Nephron (organoid): ENCODE results near the gene TC2N.
"Not testable (repeated sequence)": the region's sequence is repeated elsewhere in the genome, so short reads cannot be mapped to it uniquely, and the experiment has no call there.

ENCODE experiments used
- H3K27ac Mint-ChIP-seq, 3 experiments: 2 replicates each; pipeline ENCODE4 v1.8.0; 2020; ENCODE audit warnings: mixed read lengths in 3 of 3, mild to moderate bottlenecking in 2 of 3, moderate library complexity in 1 of 3
- H3K27me3 Mint-ChIP-seq: 2 replicates; pipeline ENCODE4 v1.8.0; 2021; ENCODE audit warnings: low read depth, mild to moderate bottlenecking, moderate library complexity, mixed read lengths
- H3K36me3 Mint-ChIP-seq: 2 replicates; pipeline ENCODE4 v1.8.0; 2020; ENCODE audit warnings: low read depth, mixed read lengths
- H3K4me1 Mint-ChIP-seq: 2 replicates; pipeline ENCODE4 v1.8.0; 2020; ENCODE audit warnings: mixed read lengths
- H3K4me3 Mint-ChIP-seq, 3 experiments: 2 replicates each; pipeline ENCODE4 v1.8.0; 2020; ENCODE audit warnings: mild to moderate bottlenecking in 3 of 3, mixed read lengths in 3 of 3, moderate library complexity in 2 of 3
- H3K9me3 Mint-ChIP-seq: 2 replicates; pipeline ENCODE4 v1.8.0; 2020; ENCODE audit warnings: mixed read lengths
- TF ChIP-seq, protein P1 (sequence below), 3 experiments: fragments of 200-600 bp; sonication (generic); IDR thresholded peaks; one replicate each; pipeline ENCODE4 v1.5.0; 2021; ENCODE audit warnings: antibody characterized with exemption in 3 of 3; ENCODE audit not compliant: unreplicated experiment in 3 of 3

Gene TC2N

DNA sequence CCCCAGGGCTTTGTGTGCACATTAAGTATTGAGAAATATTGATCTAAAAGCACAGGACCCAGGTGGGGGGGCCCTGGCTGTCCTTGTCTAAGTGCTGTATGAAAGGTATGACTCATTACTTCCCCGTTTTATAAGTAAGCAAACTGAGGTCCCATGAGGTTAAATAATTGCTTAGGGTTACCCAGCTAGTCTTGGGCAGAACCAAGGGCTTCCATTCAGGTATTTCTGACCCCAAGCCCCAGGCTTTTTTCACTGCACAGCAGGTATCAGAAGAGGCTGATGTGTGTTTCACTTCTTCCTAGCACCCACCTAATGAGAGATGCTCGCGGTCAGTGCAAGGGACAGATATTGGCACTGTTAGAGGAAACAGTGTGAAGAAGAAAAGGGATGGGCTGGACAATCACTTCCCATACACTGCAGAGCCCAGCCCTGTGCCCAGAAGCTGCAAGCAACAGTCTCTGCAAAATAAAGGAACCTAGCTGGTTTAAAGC, 4.7 kb upstream of the TC2N start:
- TF ChIP-seq, protein P1, sequence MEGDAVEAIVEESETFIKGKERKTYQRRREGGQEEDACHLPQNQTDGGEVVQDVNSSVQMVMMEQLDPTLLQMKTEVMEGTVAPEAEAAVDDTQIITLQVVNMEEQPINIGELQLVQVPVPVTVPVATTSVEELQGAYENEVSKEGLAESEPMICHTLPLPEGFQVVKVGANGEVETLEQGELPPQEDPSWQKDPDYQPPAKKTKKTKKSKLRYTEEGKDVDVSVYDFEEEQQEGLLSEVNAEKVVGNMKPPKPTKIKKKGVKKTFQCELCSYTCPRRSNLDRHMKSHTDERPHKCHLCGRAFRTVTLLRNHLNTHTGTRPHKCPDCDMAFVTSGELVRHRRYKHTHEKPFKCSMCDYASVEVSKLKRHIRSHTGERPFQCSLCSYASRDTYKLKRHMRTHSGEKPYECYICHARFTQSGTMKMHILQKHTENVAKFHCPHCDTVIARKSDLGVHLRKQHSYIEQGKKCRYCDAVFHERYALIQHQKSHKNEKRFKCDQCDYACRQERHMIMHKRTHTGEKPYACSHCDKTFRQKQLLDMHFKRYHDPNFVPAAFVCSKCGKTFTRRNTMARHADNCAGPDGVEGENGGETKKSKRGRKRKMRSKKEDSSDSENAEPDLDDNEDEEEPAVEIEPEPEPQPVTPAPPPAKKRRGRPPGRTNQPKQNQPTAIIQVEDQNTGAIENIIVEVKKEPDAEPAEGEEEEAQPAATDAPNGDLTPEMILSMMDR (IDR thresholded peaks at IDR 0.05; ENCODE audit: unreplicated experiment in 3 of 3) = no peak
- H3K4me1 Mint-ChIP-seq = peaks cover 4% of the 10 kb centered on the region
- H3K9me3 Mint-ChIP-seq = peaks cover 3% of the 10 kb centered on the region
- H3K4me3 Mint-ChIP-seq = no peak overlapping the region
- H3K27ac Mint-ChIP-seq = no peak overlapping the region
- peaks cover 32% of the 10 kb centered on the region for H3K36me3 Mint-ChIP-seq
- no peaks in the 10 kb centered on the region for H3K27me3 Mint-ChIP-seq

DNA sequence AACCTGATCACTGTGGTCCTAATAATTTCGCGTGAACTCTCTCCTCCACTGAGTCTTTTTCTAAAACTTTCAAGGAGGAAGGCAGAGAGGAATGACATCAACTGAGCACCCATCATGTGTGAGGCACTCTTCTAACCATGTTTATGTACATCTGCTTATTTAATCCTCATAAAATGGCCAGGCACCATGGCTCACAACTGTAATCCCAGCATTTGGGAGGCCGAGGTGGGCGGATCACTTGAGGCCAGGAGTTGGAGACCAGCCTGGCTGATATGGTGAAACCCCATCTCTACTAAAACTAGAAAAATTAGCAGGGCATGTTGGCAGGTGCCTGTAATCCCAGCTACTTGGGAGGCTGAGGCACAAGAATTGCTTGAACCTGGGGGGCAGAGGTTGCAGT, 4.1 kb upstream of the TC2N start:
- H3K4me3 Mint-ChIP-seq, H3K27me3 Mint-ChIP-seq, H3K4me1 Mint-ChIP-seq, H3K9me3 Mint-ChIP-seq, H3K27ac Mint-ChIP-seq: not testable (repeated sequence)
- peaks cover 32% of the 10 kb centered on the region for H3K36me3 Mint-ChIP-seq

DNA sequence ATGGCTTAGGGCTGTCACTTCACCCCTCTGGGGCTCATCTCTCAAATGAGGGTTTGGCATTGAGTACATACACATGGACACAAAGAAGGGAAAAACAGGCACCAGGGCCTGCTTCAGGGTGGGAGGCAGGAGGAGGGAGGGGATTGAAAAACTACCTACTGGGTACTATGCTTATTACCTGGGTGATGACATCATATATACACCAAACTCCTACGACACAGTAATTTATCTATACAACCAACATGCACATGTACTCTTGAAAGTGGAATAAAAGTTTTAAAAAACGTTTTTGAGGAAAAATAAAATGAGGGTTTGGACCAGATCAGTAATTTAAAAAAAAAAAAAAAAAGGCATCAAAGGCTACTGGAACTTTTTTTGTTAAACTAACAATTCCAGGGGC, 3.6 kb upstream of the TC2N start:
- peaks cover 4% of the 10 kb centered on the region for H3K4me1 Mint-ChIP-seq
- H3K36me3 Mint-ChIP-seq = peaks cover 29% of the 10 kb centered on the region
- TF ChIP-seq, protein P1 (IDR thresholded peaks at IDR 0.05; ENCODE audit: unreplicated experiment in 3 of 3) = no peak
- H3K27ac Mint-ChIP-seq = no peak overlapping the region
- no peaks in the 10 kb centered on the region for H3K27me3 Mint-ChIP-seq
- peaks cover 3% of the 10 kb centered on the region for H3K9me3 Mint-ChIP-seq
- no peak overlapping the region for H3K4me3 Mint-ChIP-seq

DNA sequence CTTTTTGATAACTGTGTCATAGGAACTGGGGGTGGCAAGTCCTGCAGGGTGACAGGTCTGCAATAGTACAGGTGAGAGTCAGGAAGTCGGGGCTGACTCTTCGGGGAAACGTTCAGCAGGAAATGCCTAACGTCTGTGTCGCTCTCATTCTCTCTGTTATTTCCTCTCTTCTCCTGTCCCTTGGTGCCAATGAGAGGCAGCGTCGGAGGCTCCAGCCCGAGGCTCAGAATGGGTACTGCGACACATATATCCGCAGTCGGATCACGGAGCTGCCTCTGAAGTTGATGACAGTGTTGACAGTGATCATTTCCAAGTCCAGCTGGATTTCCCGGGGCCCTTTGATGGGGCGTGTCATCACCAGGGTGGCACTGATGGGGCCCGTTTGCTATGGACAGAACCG, 2.7 kb upstream of the TC2N start:
- H3K9me3 Mint-ChIP-seq = peaks cover 3% of the 10 kb centered on the region
- peaks cover 26% of the 10 kb centered on the region for H3K36me3 Mint-ChIP-seq
- no peak overlapping the region for H3K27ac Mint-ChIP-seq
- H3K27me3 Mint-ChIP-seq = no peaks in the 10 kb centered on the region
- TF ChIP-seq, protein P1 (IDR thresholded peaks at IDR 0.05; ENCODE audit: unreplicated experiment in 3 of 3) = no peak
- H3K4me1 Mint-ChIP-seq = peaks cover 4% of the 10 kb centered on the region
- H3K4me3 Mint-ChIP-seq = no peak overlapping the region

DNA sequence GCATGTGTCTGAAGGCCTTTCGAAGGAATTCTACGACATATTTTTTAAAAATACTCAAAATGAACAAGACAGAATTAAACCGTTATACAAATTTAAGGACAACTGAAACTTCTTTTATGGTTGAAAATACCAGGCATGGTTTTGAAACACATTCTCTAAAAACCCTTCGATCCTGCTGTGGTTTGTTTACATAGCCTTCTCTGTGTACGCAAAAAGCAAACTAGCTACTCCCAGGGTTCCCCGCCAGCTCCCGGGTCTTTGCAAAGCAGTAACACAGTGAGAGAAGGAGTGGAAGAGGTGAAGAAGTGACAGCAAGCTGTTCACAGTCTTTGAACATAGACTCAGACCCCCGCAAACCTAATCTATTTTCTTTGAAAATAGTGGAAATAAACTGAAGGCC, 2.2 kb upstream of the TC2N start:
- TF ChIP-seq, protein P1 (IDR thresholded peaks at IDR 0.05; ENCODE audit: unreplicated experiment in 3 of 3) = no peak
- peaks cover 26% of the 10 kb centered on the region for H3K36me3 Mint-ChIP-seq
- H3K27me3 Mint-ChIP-seq = no peaks in the 10 kb centered on the region
- H3K27ac Mint-ChIP-seq = no peak overlapping the region
- H3K9me3 Mint-ChIP-seq = peaks cover 3% of the 10 kb centered on the region
- H3K4me1 Mint-ChIP-seq = peaks cover 4% of the 10 kb centered on the region
- H3K4me3 Mint-ChIP-seq = no peak overlapping the region

DNA sequence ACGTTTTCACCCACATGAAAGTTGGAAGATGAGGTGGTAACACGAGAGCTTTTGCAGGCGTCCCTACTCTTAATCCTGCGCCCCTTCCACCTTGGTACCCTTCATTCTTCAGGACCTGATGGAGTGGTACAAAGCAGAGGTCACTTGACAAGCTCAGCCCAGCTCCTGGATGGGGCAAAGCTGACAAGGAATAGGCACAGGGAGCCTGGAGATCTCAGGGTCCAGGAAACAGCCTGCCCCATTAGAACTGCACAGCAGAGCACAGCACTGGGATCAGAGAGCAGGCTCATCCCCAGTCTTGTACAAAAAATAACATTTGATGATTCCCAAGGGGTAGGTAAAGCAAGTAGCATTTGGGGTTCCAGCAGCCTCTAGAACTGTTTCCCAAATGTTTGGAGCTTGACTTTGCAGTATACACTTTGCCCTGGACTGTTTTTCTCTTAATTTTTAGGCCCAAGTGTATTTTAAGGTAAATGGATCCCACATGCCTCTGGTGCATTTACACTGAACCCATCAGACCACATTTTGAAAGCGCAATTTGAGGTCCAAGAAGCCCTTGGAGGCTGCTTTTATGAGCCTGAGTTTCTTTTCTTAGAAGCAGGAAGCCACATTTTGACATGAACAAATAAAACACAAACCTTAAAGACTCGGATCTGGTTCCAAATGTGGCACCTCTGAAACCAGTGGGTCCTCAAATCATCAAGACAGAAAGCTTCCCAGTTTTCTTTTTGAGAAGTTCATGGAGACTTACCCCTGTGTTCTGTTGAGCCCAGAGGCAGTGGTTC, 633 bp downstream of the TC2N start:
- TF ChIP-seq, protein P1 (IDR thresholded peaks at IDR 0.05; ENCODE audit: unreplicated experiment in 3 of 3) = no peak
- H3K4me1 Mint-ChIP-seq = peaks cover 6% of the 10 kb centered on the region
- H3K27ac Mint-ChIP-seq = no peak overlapping the region
- no peak overlapping the region for H3K4me3 Mint-ChIP-seq
- peaks cover 7% of the 10 kb centered on the region for H3K27me3 Mint-ChIP-seq
- H3K9me3 Mint-ChIP-seq = peaks cover 3% of the 10 kb centered on the region
- peaks cover 30% of the 10 kb centered on the region for H3K36me3 Mint-ChIP-seq
